Skeletal muscle tissue (tissue), 4 donors: ENCODE data around the gene HOXB9. TPM values are rescaled to one million over a fixed set of nuclear protein-coding genes. Genes with fewer than 3 reads are reported as not detected.

Experiments used
- H3K27ac ChIP-seq: one replicate; pipeline ENCODE4 v1.7.0; 2013; ENCODE audit warnings: mild to moderate bottlenecking, low read depth, low read length, inconsistent platforms
- H3K27me3 ChIP-seq, 3 donors: one replicate each; pipeline ENCODE4 v1.7.0; 2013; ENCODE audit warnings: low read length in 3 of 3; ENCODE audit not compliant: control insufficient read depth in 3 of 3, insufficient read depth in 3 of 3
- H3K36me3 ChIP-seq, 3 donors: one replicate each; pipeline ENCODE4 v1.7.0; 2013; ENCODE audit warnings: low read length in 3 of 3; ENCODE audit not compliant: control insufficient read depth in 3 of 3, insufficient read depth in 3 of 3
- H3K4me1 ChIP-seq, 3 donors: one replicate each; pipeline ENCODE4 v1.7.0; 2013; ENCODE audit warnings: low read length in 3 of 3, mild to moderate bottlenecking in 3 of 3; ENCODE audit not compliant: control insufficient read depth in 3 of 3, insufficient read depth in 3 of 3
- H3K4me3 ChIP-seq, 3 donors: one replicate each; pipeline ENCODE4 v1.7.0; 2013; ENCODE audit warnings: low read length in 3 of 3
- H3K9ac ChIP-seq, 3 donors: one replicate each; pipeline ENCODE4 v1.7.0; 2013; ENCODE audit warnings: low read length in 3 of 3, mild to moderate bottlenecking in 3 of 3, moderate library complexity in 2 of 3, low read depth in 1 of 3
- H3K9me3 ChIP-seq, 3 donors: one replicate each; pipeline ENCODE4 v1.7.0; 2013; ENCODE audit warnings: low read length in 3 of 3; ENCODE audit not compliant: control insufficient read depth in 3 of 3
- total RNA-seq: library from RNA; depleted of rRNA; stranded (reverse); fragments of >200 nt; gene quantifications from one replicate; pipeline ENCODE4 v1.2.3, GENCODE V29; 2014
- donor health status: Osteomylitis.

Gene HOXB9
- total RNA-seq, 1 donor from 2014 or later, result not detected

DNA sequence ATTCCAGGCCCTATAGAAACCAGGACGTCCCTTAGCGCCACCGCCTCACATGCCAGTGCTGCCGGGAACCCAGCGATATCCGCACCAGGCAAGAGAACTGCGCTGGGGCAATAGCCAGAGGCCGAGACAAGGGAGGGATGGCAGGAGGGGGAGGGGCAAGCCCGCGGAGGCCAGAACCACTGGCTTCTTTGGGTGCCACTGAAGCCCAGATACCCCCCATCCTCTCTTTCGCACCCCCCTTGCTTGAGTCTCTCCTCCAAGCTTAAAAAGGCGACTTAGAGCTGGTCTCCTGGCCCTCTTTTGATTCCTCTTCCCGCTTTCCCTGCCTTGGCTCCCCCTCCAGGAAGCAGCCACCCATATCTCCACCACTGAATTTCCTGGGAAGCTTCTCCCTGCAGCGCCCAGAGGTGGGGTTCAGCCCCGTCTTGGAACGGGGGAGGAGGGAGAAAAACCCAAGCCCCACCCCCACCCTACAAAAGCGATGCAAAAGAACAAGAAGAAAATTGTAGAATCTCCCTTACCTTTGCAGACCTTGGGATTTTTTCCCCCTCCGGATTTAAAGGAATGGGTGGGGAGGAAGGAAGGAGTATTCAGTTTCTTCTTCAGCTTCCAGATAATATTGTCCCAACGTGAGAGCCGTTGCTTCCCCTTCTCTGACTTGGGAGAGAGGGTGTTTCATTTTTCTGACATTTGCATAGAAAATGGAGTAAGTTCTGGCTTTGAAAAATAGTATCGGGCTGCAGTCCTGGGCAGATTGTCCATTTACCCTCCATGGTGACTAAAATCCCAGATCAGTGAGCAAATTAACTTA lies 22.0 kb downstream of the HOXB9 start:
- Histone ChIP-seq H3K4me3 (peak overlapping the region; percentile 11 to 69 (median 58)), H3K9ac (peak overlapping the region in 2 of 3 donors; percentile 28 to 36), H3K27ac (peak overlapping the region; percentile 9), H3K36me3 (no peaks in the 10 kb centered on the region), H3K4me1 (peaks cover 0 to 7% (median 0%) of the 10 kb centered on the region in 3 donors), H3K27me3 (peaks cover 86 to 94% (median 93%) of the 10 kb centered on the region in 3 donors), H3K9me3 (no peaks in the 10 kb centered on the region)

DNA sequence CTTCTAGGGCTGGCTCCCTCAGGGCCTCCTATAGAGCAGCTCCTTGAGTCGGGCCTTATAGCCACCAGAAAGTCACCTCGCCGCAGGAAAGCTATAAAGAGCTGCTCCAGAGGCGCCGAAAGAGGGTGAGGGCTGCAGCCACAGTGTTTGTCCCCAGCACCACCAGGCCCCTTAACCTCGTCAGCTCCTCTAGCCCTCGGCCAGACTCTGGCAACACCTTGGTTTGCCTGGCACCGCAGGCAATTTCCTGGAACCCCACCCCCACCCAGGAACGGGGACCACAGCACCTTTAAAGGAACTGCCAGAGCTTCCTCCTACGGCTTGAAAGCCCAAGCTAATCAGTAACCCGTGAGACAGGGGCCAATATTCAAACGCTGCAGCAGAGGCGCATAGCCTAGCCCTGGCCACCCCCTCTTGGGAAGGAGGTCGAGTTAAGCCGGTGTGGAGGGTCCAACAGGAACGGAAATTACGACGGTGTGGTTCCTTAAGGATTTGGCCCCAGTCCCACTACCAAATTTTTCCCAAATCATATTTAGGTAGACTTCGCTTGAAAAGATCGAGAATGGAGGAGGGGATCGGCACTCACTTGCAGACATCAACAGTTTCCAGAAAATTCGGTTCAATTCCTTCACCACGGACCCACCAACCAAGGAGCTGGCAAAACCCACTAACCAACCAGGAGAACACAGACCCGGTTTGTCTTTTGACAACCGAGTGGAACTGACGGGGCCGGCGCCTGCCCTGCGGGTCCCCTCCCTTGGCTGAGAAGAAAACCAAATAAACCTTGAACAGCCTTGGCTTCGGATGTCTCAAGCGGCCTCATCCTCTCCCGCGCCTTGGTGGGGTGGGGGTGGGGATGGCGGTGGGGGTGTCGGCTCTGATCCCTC lies 24.4 kb downstream of the HOXB9 start:
- Histone ChIP-seq H3K9me3 (no peaks in the 10 kb centered on the region), H3K27me3 (peaks cover 95 to 99% (median 96%) of the 10 kb centered on the region in 3 donors), H3K4me1 (peaks cover 11 to 18% (median 12%) of the 10 kb centered on the region in 3 donors)

DNA sequence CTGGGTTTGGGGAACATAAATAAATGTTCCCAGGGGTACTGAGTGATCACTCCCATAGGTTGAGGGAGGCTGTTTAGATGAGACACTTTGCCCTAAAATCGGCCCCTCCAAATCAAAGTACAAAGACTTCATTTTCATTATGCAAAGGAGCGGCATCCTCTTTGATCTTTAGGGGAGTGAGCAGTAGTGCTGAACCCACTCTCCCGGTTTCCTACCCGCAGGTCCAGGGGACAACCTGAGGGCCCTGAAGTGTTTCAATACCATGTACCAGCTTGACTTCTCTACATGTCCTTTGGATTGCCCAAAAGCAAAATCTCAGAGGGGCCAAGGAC lies 25.0 kb downstream of the HOXB9 start:
- H3K27me3 ChIP-seq, result peaks cover 95 to 99% (median 96%) of the 10 kb centered on the region in 3 donors
- no peaks in the 10 kb centered on the region for H3K9me3 ChIP-seq
- H3K4me3 ChIP-seq, result no peak overlapping the region
- H3K9ac ChIP-seq, result no peak overlapping the region
- H3K36me3 ChIP-seq, result no peaks in the 10 kb centered on the region
- peaks cover 12 to 18% (median 14%) of the 10 kb centered on the region in 3 donors for H3K4me1 ChIP-seq
- no peak overlapping the region for H3K27ac ChIP-seq

More for the DNA sequence above, 24.4 kb downstream of the HOXB9 start:
- Histone ChIP-seq H3K27ac (no peak overlapping the region), H3K9ac (no peak overlapping the region), H3K36me3 (no peaks in the 10 kb centered on the region), H3K4me3 (no peak overlapping the region)

DNA sequence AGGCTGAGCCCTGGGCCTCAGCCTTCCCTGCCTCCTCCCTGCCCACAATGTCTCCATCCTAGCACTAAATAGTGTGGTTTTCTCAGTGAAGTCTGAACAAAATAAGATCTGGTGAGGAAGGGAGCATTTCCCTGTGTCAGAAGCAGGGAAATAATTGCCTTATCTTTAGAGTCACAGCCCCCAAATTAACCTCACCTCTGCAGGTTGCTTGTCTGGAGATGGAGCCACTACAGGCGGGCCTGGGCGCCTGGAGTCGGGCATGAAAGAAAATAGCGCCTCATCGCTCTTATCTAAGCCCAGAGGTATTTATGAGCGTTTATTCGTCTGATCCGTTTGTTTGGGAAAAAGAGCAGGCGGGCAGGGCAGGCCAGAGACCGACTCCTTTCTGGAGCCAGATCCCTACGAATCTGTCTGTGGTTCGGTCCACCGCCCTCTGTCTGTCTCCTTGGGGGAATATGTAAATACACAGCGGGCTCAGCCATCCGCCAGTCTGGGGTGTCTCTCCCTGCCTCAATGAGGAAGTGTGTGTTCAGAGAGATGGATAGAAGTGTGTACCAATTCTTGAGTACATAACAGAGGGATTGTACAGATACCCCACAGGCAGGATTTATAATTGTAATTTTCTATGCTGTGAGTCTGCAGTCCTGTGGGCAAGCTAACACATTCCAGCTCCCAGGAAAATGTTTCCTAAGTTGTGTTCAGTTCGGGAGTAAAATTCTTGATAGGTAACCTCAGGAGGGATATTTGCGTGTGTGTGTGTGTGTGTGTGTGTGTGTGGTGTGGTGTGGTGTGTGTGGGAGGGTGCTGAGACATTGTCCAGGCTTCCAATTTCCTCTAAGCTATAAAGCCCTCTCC lies 25.7 kb downstream of the HOXB9 start:
- Histone ChIP-seq H3K4me3 (no peak overlapping the region), H3K27ac (no peak overlapping the region), H3K9me3 (no peaks in the 10 kb centered on the region), H3K36me3 (no peaks in the 10 kb centered on the region), H3K9ac (no peak overlapping the region), H3K4me1 (peaks cover 12 to 21% (median 15%) of the 10 kb centered on the region in 3 donors), H3K27me3 (peaks cover 94 to 98% (median 96%) of the 10 kb centered on the region in 3 donors)

DNA sequence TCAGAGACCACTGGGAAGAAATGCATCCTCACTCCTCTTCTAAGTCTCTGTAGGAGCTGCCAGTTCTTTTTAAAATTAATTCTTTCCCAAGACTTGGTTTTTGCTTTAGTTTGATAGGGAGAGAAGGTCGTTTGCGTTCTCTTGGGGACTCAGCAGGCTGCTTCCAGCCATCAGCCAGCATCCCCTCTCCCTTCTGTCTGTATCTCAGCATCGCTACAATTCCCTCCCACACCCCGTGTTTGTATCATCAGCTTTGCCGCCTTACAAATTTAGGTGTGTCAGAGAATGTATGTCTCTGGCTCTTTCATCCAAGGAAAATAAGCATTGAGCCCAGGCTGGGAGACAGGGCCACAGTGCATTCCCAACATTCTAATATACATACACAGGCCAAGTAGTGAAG lies 26.8 kb downstream of the HOXB9 start:
- H3K27ac ChIP-seq, result no peak overlapping the region

DNA sequence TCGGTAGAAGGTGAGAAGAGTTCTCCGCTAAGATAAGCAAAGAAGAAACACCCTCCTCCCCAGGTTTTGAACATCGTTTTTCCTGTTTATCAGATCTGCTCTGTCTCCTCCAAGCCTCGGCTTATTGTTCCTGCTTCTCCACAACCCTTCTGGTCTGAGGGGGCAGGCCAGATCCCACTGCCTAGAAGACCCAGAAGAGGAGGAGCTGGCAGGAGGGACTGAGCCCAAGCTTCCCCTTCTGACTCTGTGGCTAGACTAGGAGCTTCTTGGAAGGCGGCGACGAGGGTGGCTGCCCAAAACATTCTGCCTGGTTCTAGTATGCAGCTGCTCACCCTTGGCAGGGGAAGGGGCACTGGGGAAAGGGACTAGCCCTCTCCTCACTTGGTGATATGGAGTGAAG lies 27.4 kb downstream of the HOXB9 start:
- Histone ChIP-seq H3K4me1 (peaks cover 9 to 23% (median 21%) of the 10 kb centered on the region in 3 donors), H3K36me3 (no peaks in the 10 kb centered on the region), H3K9ac (no peak overlapping the region), H3K27ac (no peak overlapping the region), H3K4me3 (peak overlapping the region in 1 of 3 donors; percentile 66), H3K9me3 (no peaks in the 10 kb centered on the region), H3K27me3 (peaks cover 95 to 98% (median 97%) of the 10 kb centered on the region in 3 donors)

More for the DNA sequence above, 26.8 kb downstream of the HOXB9 start:
- Histone ChIP-seq H3K4me1 (peaks cover 9 to 21% (median 16%) of the 10 kb centered on the region in 3 donors), H3K27me3 (peaks cover 94 to 98% (median 98%) of the 10 kb centered on the region in 3 donors), H3K9me3 (no peaks in the 10 kb centered on the region), H3K36me3 (no peaks in the 10 kb centered on the region), H3K9ac (no peak overlapping the region), H3K4me3 (no peak overlapping the region)

DNA sequence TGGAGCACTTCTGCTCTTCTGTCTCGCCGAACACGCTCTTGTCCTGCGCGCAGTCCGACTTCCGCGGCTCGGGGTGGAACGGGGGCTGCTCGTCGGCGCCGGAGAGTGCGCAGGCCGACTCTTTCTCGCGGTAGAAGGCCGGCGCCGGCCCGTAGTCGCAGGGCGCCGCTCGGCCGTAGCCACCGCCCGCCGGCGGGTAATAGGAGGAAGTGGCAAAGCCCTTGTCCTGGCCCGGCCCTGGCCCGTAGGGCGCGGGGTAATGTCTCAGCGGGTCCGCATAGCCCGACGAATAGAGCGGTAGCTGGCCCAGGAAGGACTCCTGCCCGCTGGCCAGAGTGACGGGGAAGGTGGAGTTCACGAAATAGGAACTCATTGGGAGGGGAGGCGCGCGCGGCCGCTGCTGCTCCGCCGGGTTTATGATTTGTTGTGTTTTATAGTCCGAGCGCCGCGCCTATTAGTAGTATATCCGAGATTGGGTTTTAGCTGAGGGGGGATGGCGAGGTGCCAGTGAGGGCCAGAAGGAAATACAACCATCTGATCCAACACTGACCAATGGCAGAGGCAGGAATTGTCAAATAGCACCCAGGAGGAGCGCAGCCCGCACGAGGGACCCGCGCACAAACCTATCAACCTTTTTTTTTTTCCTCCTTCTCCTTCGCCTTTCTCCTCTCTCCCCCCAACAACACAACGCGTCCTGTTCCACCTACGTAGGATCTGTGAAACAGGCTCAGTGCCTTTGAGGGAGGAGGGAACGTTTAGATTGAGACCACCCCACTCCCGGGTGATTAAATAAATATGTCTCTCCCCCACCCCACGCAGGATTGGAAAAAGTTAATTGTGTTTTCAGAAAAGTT lies 28.2 kb downstream of the HOXB9 start:
- Histone ChIP-seq H3K27ac (no peak overlapping the region), H3K4me3 (peak overlapping the region; percentile 61 to 66 (median 63)), H3K9ac (peak overlapping the region; percentile 50 to 68 (median 62)), H3K27me3 (peaks cover 94 to 97% (median 95%) of the 10 kb centered on the region in 3 donors), H3K36me3 (no peaks in the 10 kb centered on the region), H3K9me3 (no peaks in the 10 kb centered on the region), H3K4me1 (peaks cover 13 to 29% (median 27%) of the 10 kb centered on the region in 3 donors)

DNA sequence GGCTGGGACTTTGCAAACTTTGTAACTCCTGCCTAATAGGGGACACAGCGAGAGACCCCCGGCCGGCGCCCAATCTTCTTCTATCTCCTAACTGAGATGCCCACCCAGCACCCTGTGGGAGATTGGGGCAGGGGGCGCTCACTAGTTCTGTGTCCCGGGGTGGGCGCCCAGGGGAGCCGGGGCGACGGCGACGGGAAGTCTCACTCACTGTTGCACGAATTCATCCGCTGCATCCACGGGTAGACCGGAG lies 28.7 kb downstream of the HOXB9 start:
- Histone ChIP-seq H3K27ac (no peak overlapping the region), H3K4me3 (peak overlapping the region; percentile 61 to 66 (median 63)), H3K9me3 (no peaks in the 10 kb centered on the region), H3K27me3 (peaks cover 89 to 94% (median 93%) of the 10 kb centered on the region in 3 donors), H3K4me1 (peaks cover 12 to 30% (median 28%) of the 10 kb centered on the region in 3 donors), H3K9ac (peak overlapping the region; percentile 50 to 68 (median 62)), H3K36me3 (no peaks in the 10 kb centered on the region)
